ENCODE results near the gene TSHR.
"Not testable (repeated sequence)": the region's sequence is repeated elsewhere in the genome, so short reads cannot be mapped to it uniquely, and the experiment has no call there.

Gene TSHR
- 0 to 0.27 (median 0) reads per million in 18 experiments for total RNA-seq

GRCh38 chr14:80955416-80955941, at the start of gene TSHR:
Gene TSHR (plus strand): TSS chr14:80955621. CDS start chr14:80955681, 60 bp downstream.
- DNase-seq, result peak in 1 of 2 donors; percentile 24

- no peak for DNase-seq
Measured at GRCh38 chr14:80906336-80906735, 49.1 kb upstream of the TSHR start.

GRCh38 chr14:80906946-80907345, 48.5 kb upstream of the TSHR start:
- DNase-seq, result no peak

GRCh38 chr14:80912013-80912412, 43.4 kb upstream of the TSHR start:
- not testable (repeated sequence) for DNase-seq

GRCh38 chr14:80919622-80920021, 35.8 kb upstream of the TSHR start:
- DNase-seq, result no peak

GRCh38 chr14:80923368-80923767, 32.1 kb upstream of the TSHR start:
- DNase-seq, result no peak

GRCh38 chr14:80924365-80925103, 30.9 kb upstream of the TSHR start:
- no peak for DNase-seq

- no peak for DNase-seq
Measured at GRCh38 chr14:80926397-80927082, 28.9 kb upstream of the TSHR start.

- no peak for DNase-seq
Measured at GRCh38 chr14:80927083-80927989, 28.1 kb upstream of the TSHR start.

- no peak for DNase-seq
Measured at GRCh38 chr14:80930095-80930494, 25.3 kb upstream of the TSHR start.

- peak; percentile 55 to 69 for DNase-seq
Measured at GRCh38 chr14:80930836-80931389, 24.5 kb upstream of the TSHR start.

GRCh38 chr14:80933282-80933681, 22.1 kb upstream of the TSHR start:
- no peak for DNase-seq

GRCh38 chr14:80933686-80934085, 21.7 kb upstream of the TSHR start:
- DNase-seq, result no peak

- DNase-seq, result no peak
Measured at GRCh38 chr14:80940146-80940545, 15.3 kb upstream of the TSHR start.

- peak; percentile 97 for DNase-seq
Measured at GRCh38 chr14:80941241-80942185, 13.9 kb upstream of the TSHR start, which contains the start of gene CEP128. Gene CEP128 (minus strand): TSS chr14:80941738.

- DNase-seq, result no peak
Measured at GRCh38 chr14:80942191-80942600, 13.2 kb upstream of the TSHR start.

- DNase-seq, result no peak
Measured at GRCh38 chr14:80944861-80945617, 10.4 kb upstream of the TSHR start.

GRCh38 chr14:80946187-80946586, 9.2 kb upstream of the TSHR start:
- DNase-seq, result no peak

- DNase-seq, result peak in 1 of 2 donors; percentile 48
Measured at GRCh38 chr14:80946797-80947196, 8.6 kb upstream of the TSHR start.

GRCh38 chr14:80948291-80948690, 7.1 kb upstream of the TSHR start:
- no peak for DNase-seq

All from inflammatory macrophage (primary cell).